CD4-positive, alpha-beta T cell (primary cell): ENCODE measurements around the gene ZSCAN9. TPM values are rescaled to one million over a fixed set of nuclear protein-coding genes. Genes with fewer than 3 reads are reported as not detected.

Experiments
- ATAC-seq: fragments of 200-7000 bp; cut with Tn5 transposase; one replicate; pipeline ENCODE4 v1.10.0; 2022; ENCODE audit warnings: mild to moderate bottlenecking; ENCODE audit not compliant: poor library complexity
- CTCF ChIA-PET: fragments of 350-600 bp; sonication (Branson Sonifier 250); formaldehyde crosslinking; loops from one replicate; lab custom pipeline; 2021; ENCODE audit warnings: antibody characterized with exemption, inconsistent platforms; lab: Charles Lee
- POLR2A ChIA-PET: fragments of 350-600 bp; sonication (Branson Sonifier 250); formaldehyde crosslinking; loops from one replicate; lab custom pipeline; 2021; ENCODE audit warnings: antibody characterized with exemption, inconsistent platforms; lab: Charles Lee
- DNase-seq, 14 experiments: peaks; one replicate each; pipeline ENCODE4 v3.0.0-alpha.2; 2013 to 2020; ENCODE audit warnings: mixed read lengths in 2 of 14
- H3K27ac ChIP-seq, 2 donors: one replicate each; pipeline versions ENCODE4 v1.5.1 to v1.7.0; 2013; ENCODE audit warnings: low read length in 2 of 2, low read depth in 1 of 2, mild to moderate bottlenecking in 1 of 2
- H3K27me3 ChIP-seq, 2 experiments: 1 replicate in 1 of 2; 2 replicates in 1 of 2; pipeline versions ENCODE4 v1.6.1 to v1.7.0; 2013; ENCODE audit warnings: low read length in 2 of 2, control low read depth in 1 of 2, mild to moderate bottlenecking in 1 of 2, moderate library complexity in 1 of 2; ENCODE audit not compliant: insufficient read depth in 2 of 2, control insufficient read depth in 1 of 2
- H3K36me3 ChIP-seq: one replicate; pipeline ENCODE4 v1.6.1; 2013; ENCODE audit warnings: low read length, control low read depth; ENCODE audit not compliant: insufficient read depth
- H3K4me1 ChIP-seq: one replicate; pipeline ENCODE4 v1.6.1; 2013; ENCODE audit warnings: low read length, control low read depth; ENCODE audit not compliant: insufficient read depth
- H3K4me3 ChIP-seq: one replicate; pipeline ENCODE4 v1.5.1; 2013; ENCODE audit warnings: mild to moderate bottlenecking, low read length, moderate library complexity
- H3K9me3 ChIP-seq, 2 experiments: 1 replicate in 1 of 2; 2 replicates in 1 of 2; pipeline versions ENCODE4 v1.6.1 to v1.7.0; 2013; ENCODE audit warnings: low read length in 2 of 2, mild to moderate bottlenecking in 2 of 2, control low read depth in 1 of 2, moderate library complexity in 1 of 2; ENCODE audit not compliant: control insufficient read depth in 1 of 2, insufficient read depth in 1 of 2
- H3K27ac Mint-ChIP-seq: one replicate; pipeline ENCODE4 v1.8.0; 2020; ENCODE audit warnings: mixed read lengths
- H3K27me3 Mint-ChIP-seq: one replicate; pipeline ENCODE4 v1.8.0; 2021; ENCODE audit warnings: mixed read lengths
- H3K36me3 Mint-ChIP-seq: one replicate; pipeline ENCODE4 v1.8.0; 2021; ENCODE audit warnings: low read depth, mixed read lengths
- H3K4me1 Mint-ChIP-seq: one replicate; pipeline ENCODE4 v1.8.0; 2021; ENCODE audit warnings: low read depth, mixed read lengths
- H3K4me3 Mint-ChIP-seq: one replicate; pipeline ENCODE4 v1.8.0; 2020; ENCODE audit warnings: mild to moderate bottlenecking, mixed read lengths
- H3K9me3 Mint-ChIP-seq: one replicate; pipeline ENCODE4 v1.8.0; 2020; ENCODE audit warnings: mixed read lengths
- CTCF ChIP-seq: fragments of 200-600 bp; IDR thresholded peaks from one replicate; pipeline ENCODE4 v1.8.0; 2022; ENCODE audit warnings: antibody characterized with exemption, mild to moderate bottlenecking
- intact Hi-C, 2 experiments: fragments of 100-400 bp; cut with DNase I in 1 of 2; cut with micrococcal nuclease in 1 of 2; formaldehyde crosslinking; loops; one replicate each; pipeline versions ENCODE4 v1.15.1 to v1.9.0; 2023 to 2025; cut with DNase I, micrococcal nuclease
- total RNA-seq, 174 experiments: library from RNA in 2 of 174; stranded (reverse) in 2 of 174; gene quantifications; one replicate each; pipeline ENCODE4 v1.2.3 and lab custom pipeline; 2021 to 2026

Gene ZSCAN9
- total RNA-seq, 2 experiments from 2014 or later: 0.85 to 0.89 TPM

GRCh38 chr6:28252009-28252975 lies 27.2 kb downstream of the ZSCAN9 start, which contains the start of gene ZKSCAN4:
ZKSCAN4 (minus strand) TSS chr6:28252269; CDS start chr6:28251980, 289 bp downstream.
- H3K27ac ChIP-seq: peak within 1 kb of the TSS in 1 of 2 donors; percentile 61
- peak; percentile 91 for ATAC-seq
- POLR2A ChIA-PET: interaction anchor here (0.6 to 3.0 kb wide), 16 partner anchors 12 to 1001 kb away, joined by 3 to 71 read pairs (median 4); partner anchors contain the start of genes PGBD1, ZKSCAN3, ZKSCAN8 and ZNF165

GRCh38 chr6:28254121-28254519 lies 29.0 kb downstream of the ZSCAN9 start:
- H3K27me3 ChIP-seq: no peaks in the 10 kb centered on the region
- POLR2A ChIA-PET: interaction anchor here (1.4 to 3.0 kb wide), 2 partner anchors 13 kb away, joined by 4 to 71 read pairs; partner anchors contain the start of gene ZSCAN26
- H3K4me3 ChIP-seq: no peak overlapping the region
- DNase-seq: peak in 1 of 14 experiments; percentile 34
- TF ChIP-seq CTCF: no peak
- CTCF ChIA-PET: interaction anchor here (1.3 kb wide), 1 partner anchor 13 kb away, joined by 5 read pairs; the partner anchor contains the start of gene ZSCAN26
- H3K4me3 Mint-ChIP-seq: peak overlapping the region; percentile 15
- peaks cover 2% of the 10 kb centered on the region for H3K9me3 Mint-ChIP-seq
- H3K9me3 ChIP-seq: peaks cover 0 to 2% of the 10 kb centered on the region in 2 experiments
- no peak for ATAC-seq
- no peak overlapping the region for H3K27ac Mint-ChIP-seq
- H3K36me3 ChIP-seq: peaks cover under 1% of the 10 kb centered on the region
- peaks cover 13% of the 10 kb centered on the region for H3K36me3 Mint-ChIP-seq
- no peak overlapping the region for H3K27ac ChIP-seq
- intact Hi-C loops: loop anchor here (2.0 to 5.0 kb wide), 5 partner anchors 98 to 867 kb away; partner anchors contain the start of genes ZNF391 (in 1 of the 2) and ZSCAN23 (in 1 of the 2)
- H3K4me1 ChIP-seq: peaks cover 27% of the 10 kb centered on the region
- peaks cover 14% of the 10 kb centered on the region for H3K27me3 Mint-ChIP-seq
- peaks cover 39% of the 10 kb centered on the region for H3K4me1 Mint-ChIP-seq

More at GRCh38 chr6:28252009-28252975, 27.2 kb downstream of the ZSCAN9 start, which contains the start of gene ZKSCAN4:
- CTCF ChIA-PET: interaction anchor here (0.7 to 1.5 kb wide), 5 partner anchors 12 to 111 kb away, joined by 3 to 7 read pairs (median 5); partner anchors contain the start of genes ZKSCAN8 and ZSCAN26
- Mint-ChIP-seq H3K36me3 (peaks cover 30% of the 10 kb centered on the region), H3K27me3 (peaks cover 4% of the 10 kb centered on the region), H3K27ac (peak within 1 kb of the TSS; percentile 93), H3K4me3 (peak within 1 kb of the TSS; percentile 99), H3K9me3 (no peaks in the 10 kb centered on the region), H3K4me1 (peaks cover 43% of the 10 kb centered on the region)
- intact Hi-C loops: loop anchor here (1.0 to 5.0 kb wide), 10 partner anchors 15 to 865 kb away; partner anchors contain the start of genes ZSCAN26 (in 2 of the 2), ZKSCAN8 (in 1 of the 2), ZNF165 (in 1 of the 2) and ZNF391 (in 1 of the 2)
- Histone ChIP-seq H3K4me1 (peaks cover 24% of the 10 kb centered on the region), H3K27me3 (no peaks in the 10 kb centered on the region), H3K36me3 (peaks cover 15% of the 10 kb centered on the region), H3K9me3 (no peaks in the 10 kb centered on the region), H3K4me3 (peak within 1 kb of the TSS; percentile 84)
- TF ChIP-seq CTCF: no peak
- DNase-seq: peak; percentile 65 to 91 (median 80)

- no peak for ATAC-seq
- DNase-seq: no peak
- Histone ChIP-seq H3K36me3 (no peaks in the 10 kb centered on the region), H3K27me3 (no peaks in the 10 kb centered on the region), H3K9me3 (peaks cover 0 to 7% of the 10 kb centered on the region in 2 experiments), H3K27ac (no peak overlapping the region), H3K4me3 (no peak overlapping the region), H3K4me1 (peaks cover 13% of the 10 kb centered on the region)
- Mint-ChIP-seq H3K9me3 (peaks cover 2% of the 10 kb centered on the region), H3K36me3 (peaks cover 2% of the 10 kb centered on the region), H3K27ac (no peak overlapping the region), H3K27me3 (peaks cover 15% of the 10 kb centered on the region), H3K4me3 (no peak overlapping the region), H3K4me1 (peaks cover 12% of the 10 kb centered on the region)
- intact Hi-C loops: no loop called here
- no peak for TF ChIP-seq CTCF
- ChIA-PET CTCF (no interaction called here), POLR2A (no interaction called here)
Measured at GRCh38 chr6:28257042-28257441, 32.0 kb downstream of the ZSCAN9 start.
